T-helper 2 cell treated with Interferon-gamma antibody and Interleukin-4, amounts not matched to agents 5 μg/mL and 100 μg/mL, for 36 hours (primary cell): ENCODE data around the gene CYS1.

ENCODE experiments used
- DNase-seq: peaks from one replicate; pipeline ENCODE4 v3.0.0; 2021; ENCODE audit warnings: low spot score
- H3K27ac Mint-ChIP-seq: one replicate; pipeline ENCODE4 v1.8.0; 2021; ENCODE audit warnings: mild to moderate bottlenecking, mixed read lengths
- H3K27me3 Mint-ChIP-seq: one replicate; pipeline ENCODE4 v1.8.0; 2021; ENCODE audit warnings: low read depth, mixed read lengths
- H3K36me3 Mint-ChIP-seq: one replicate; pipeline ENCODE4 v1.8.0; 2021; ENCODE audit warnings: low read depth, mixed read lengths
- H3K4me1 Mint-ChIP-seq: one replicate; pipeline ENCODE4 v1.8.0; 2021; ENCODE audit warnings: low read depth, mixed read lengths
- H3K4me3 Mint-ChIP-seq: one replicate; pipeline ENCODE4 v1.8.0; 2022; ENCODE audit warnings: mild to moderate bottlenecking, moderate library complexity, mixed read lengths
- H3K9me3 Mint-ChIP-seq: one replicate; pipeline ENCODE4 v1.8.0; 2021; ENCODE audit warnings: mixed read lengths

Gene CYS1

GRCh38 chr2:10009271-10009810, 70.9 kb downstream of the CYS1 start:
- Mint-ChIP-seq H3K27ac (no peak overlapping the region), H3K9me3 (no peaks in the 10 kb centered on the region), H3K4me3 (no peak overlapping the region), H3K27me3 (peaks cover 4% of the 10 kb centered on the region), H3K4me1 (no peaks in the 10 kb centered on the region), H3K36me3 (no peaks in the 10 kb centered on the region)
- DNase-seq: no peak

GRCh38 chr2:10008809-10009176, 71.4 kb downstream of the CYS1 start:
- H3K4me3 Mint-ChIP-seq: no peak overlapping the region
- H3K9me3 Mint-ChIP-seq: no peaks in the 10 kb centered on the region
- no peaks in the 10 kb centered on the region for H3K4me1 Mint-ChIP-seq
- DNase-seq: no peak
- H3K36me3 Mint-ChIP-seq: no peaks in the 10 kb centered on the region
- peaks cover 4% of the 10 kb centered on the region for H3K27me3 Mint-ChIP-seq
- no peak overlapping the region for H3K27ac Mint-ChIP-seq

- Mint-ChIP-seq H3K27ac (no peak overlapping the region), H3K27me3 (peaks cover 4% of the 10 kb centered on the region), H3K4me3 (no peak overlapping the region), H3K9me3 (no peaks in the 10 kb centered on the region), H3K4me1 (no peaks in the 10 kb centered on the region), H3K36me3 (no peaks in the 10 kb centered on the region)
- no peak for DNase-seq
Measured at GRCh38 chr2:10007921-10008808, 72.0 kb downstream of the CYS1 start.

- H3K27me3 Mint-ChIP-seq: peaks cover 4% of the 10 kb centered on the region
- no peak overlapping the region for H3K27ac Mint-ChIP-seq
- no peaks in the 10 kb centered on the region for H3K4me1 Mint-ChIP-seq
- no peaks in the 10 kb centered on the region for H3K9me3 Mint-ChIP-seq
- DNase-seq: no peak
- no peaks in the 10 kb centered on the region for H3K36me3 Mint-ChIP-seq
- no peak overlapping the region for H3K4me3 Mint-ChIP-seq
Measured at GRCh38 chr2:10007435-10007834, 72.8 kb downstream of the CYS1 start.
